Measurements from ENCODE around the gene RRAD.

The RRAD gene

GRCh38 chr16:66910175-66910940 lies 15.0 kb downstream of the RRAD start:
- no peak for DNase-seq (ENCODE audit: low read depth)
- TF ChIP-seq CTCF (IDR thresholded peaks at IDR 0.05; ENCODE audit: low read depth, low read length, missing control alignments): no peak
- no peak overlapping the region for H3K4me3 ChIP-seq (ENCODE audit: low read depth, low read length)
- in situ Hi-C loops (cut with HindIII; ENCODE audit: low sequenced_read_pairs): no loop called here

DNA sequence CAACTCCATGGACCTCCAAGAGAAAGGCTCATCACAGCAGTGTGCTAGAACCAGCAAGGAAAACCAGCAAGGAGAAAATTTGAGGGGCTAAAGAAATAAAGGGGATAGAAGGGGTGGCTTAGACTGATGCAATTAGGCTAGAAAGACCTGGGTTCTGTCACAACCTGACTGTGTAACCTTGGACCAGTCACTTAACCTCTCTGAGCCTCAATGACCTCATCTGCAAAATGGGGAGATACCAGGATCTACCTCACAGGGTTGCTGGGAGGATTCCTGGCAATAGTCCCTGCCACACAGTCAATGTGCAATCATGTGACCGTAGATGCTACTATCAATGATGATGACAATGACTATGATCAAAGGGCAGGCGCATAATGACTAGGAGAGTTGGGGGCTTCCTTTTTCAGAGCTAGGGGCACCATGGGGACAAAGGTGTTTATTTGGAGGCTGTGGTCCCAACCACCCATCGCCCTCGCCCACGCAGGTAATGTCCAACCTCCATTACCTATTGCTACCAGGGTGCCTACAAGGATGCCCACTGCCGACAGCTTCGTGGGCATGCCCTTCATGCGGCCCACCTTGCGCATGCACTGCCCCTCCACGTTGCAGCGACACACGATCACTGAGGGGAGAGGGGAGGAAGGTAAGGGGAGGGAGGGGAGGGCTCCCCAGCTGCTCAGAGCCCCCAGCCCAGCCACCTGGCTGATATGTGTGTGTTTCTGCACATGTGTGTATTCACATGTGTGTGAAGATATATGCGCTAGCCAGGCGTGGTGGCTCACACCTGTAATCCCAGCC lies 16.4 kb downstream of the RRAD start:
- DNase-seq (ENCODE audit: low read depth): no peak
- H3K4me3 ChIP-seq (ENCODE audit: low read depth, low read length): no peak overlapping the region
- TF ChIP-seq CTCF (IDR thresholded peaks at IDR 0.05; ENCODE audit: low read depth, low read length, missing control alignments): no peak
- in situ Hi-C loops (cut with HindIII; ENCODE audit: low sequenced_read_pairs): no loop called here

GRCh38 chr16:66908116-66908515 lies 17.2 kb downstream of the RRAD start:
- TF ChIP-seq CTCF (IDR thresholded peaks at IDR 0.05; ENCODE audit: low read depth, low read length, missing control alignments): no peak
- H3K4me3 ChIP-seq (ENCODE audit: low read depth, low read length): no peak overlapping the region
- no peak for DNase-seq (ENCODE audit: low read depth)
- in situ Hi-C loops (cut with HindIII; ENCODE audit: low sequenced_read_pairs): no loop called here

- TF ChIP-seq CTCF (IDR thresholded peaks at IDR 0.05; ENCODE audit: low read depth, low read length, missing control alignments): no peak
- no peak overlapping the region for H3K4me3 ChIP-seq (ENCODE audit: low read depth, low read length)
- no peak for DNase-seq (ENCODE audit: low read depth)
- in situ Hi-C loops (cut with HindIII; ENCODE audit: low sequenced_read_pairs): no loop called here
Measured at GRCh38 chr16:66906916-66907836, 18.2 kb downstream of the RRAD start.

- H3K4me3 ChIP-seq (ENCODE audit: low read depth, low read length): no peak overlapping the region
- no peak for DNase-seq (ENCODE audit: low read depth)
- TF ChIP-seq CTCF (IDR thresholded peaks at IDR 0.05; ENCODE audit: low read depth, low read length, missing control alignments): no peak
- in situ Hi-C loops (cut with HindIII; ENCODE audit: low sequenced_read_pairs): no loop called here
Measured at GRCh38 chr16:66905633-66906539, 19.4 kb downstream of the RRAD start.
